Lung (tissue), 12 donors: ENCODE results near the gene GDF7. TPM values are rescaled to one million over a fixed set of nuclear protein-coding genes. Genes with fewer than 3 reads are reported as not detected.

ENCODE experiments used
- ATAC-seq: fragments of 200-7000 bp; cut with Tn5 transposase; one replicate; pipeline ENCODE4 v1.9.1; 2020; ENCODE audit warnings: moderate number of reproducible peaks; ENCODE audit not compliant: insufficient read depth, low FRiP score
- DNase-seq, 3 donors: peaks; one replicate each; pipeline ENCODE4 v3.0.0-alpha.2; 2013 to 2017
- H3K27ac ChIP-seq, 2 donors: one replicate each; pipeline ENCODE4 v1.5.1; 2013; ENCODE audit warnings: mild to moderate bottlenecking in 2 of 2, moderate library complexity in 2 of 2, control low read depth in 1 of 2, inconsistent platforms in 1 of 2, low read depth in 1 of 2, low read length in 1 of 2
- H3K27me3 ChIP-seq, 3 donors: one replicate each; pipeline ENCODE4 v1.5.1; 2013; ENCODE audit warnings: low read length in 2 of 3; ENCODE audit not compliant: control insufficient read depth in 3 of 3, insufficient read depth in 3 of 3
- H3K36me3 ChIP-seq, 4 donors: one replicate each; pipeline ENCODE4 v1.5.1; 2013; ENCODE audit warnings: low read length in 4 of 4, mild to moderate bottlenecking in 1 of 4, moderate library complexity in 1 of 4; ENCODE audit not compliant: control insufficient read depth in 4 of 4, insufficient read depth in 4 of 4
- H3K4me1 ChIP-seq, 5 donors: one replicate each; pipeline ENCODE4 v1.5.1; 2013; ENCODE audit warnings: low read length in 5 of 5, mild to moderate bottlenecking in 2 of 5, moderate library complexity in 1 of 5; ENCODE audit not compliant: control insufficient read depth in 5 of 5, insufficient read depth in 5 of 5
- H3K4me3 ChIP-seq: one replicate; pipeline ENCODE4 v1.5.1; 2013; ENCODE audit warnings: mild to moderate bottlenecking, control low read depth, moderate library complexity
- H3K9ac ChIP-seq, 2 donors: one replicate each; pipeline ENCODE4 v1.5.1; 2013; ENCODE audit warnings: low read length in 2 of 2, control low read depth in 1 of 2; ENCODE audit not compliant: insufficient read depth in 1 of 2
- H3K9me3 ChIP-seq, 4 donors: one replicate each; pipeline ENCODE4 v1.5.1; 2013; ENCODE audit warnings: low read length in 3 of 4, mild to moderate bottlenecking in 1 of 4, moderate library complexity in 1 of 4; ENCODE audit not compliant: control insufficient read depth in 4 of 4, insufficient read depth in 3 of 4
- CTCF ChIP-seq: IDR thresholded peaks from 2 replicates; pipeline ENCODE4 v1.5.1; 2012; ENCODE audit warnings: mild to moderate bottlenecking; ENCODE audit errors: control extremely low read depth, extremely low read depth
- WGBS, 2 donors: extraction: QIAGEN DNeasy Blood & Tissue Kit; methylation state at CpG; one replicate each; pipeline ENCODE4 v1.1.7; 2013; 5-methylcytosine and 5-hydroxymethylcytosine counted together
- polyA plus RNA-seq, 2 donors: library from polyadenylated mRNA; stranded (reverse); fragments of 200-250 nt; gene quantifications; one replicate each; pipeline ENCODE4 v1.2.1, GENCODE V29; 2013
- total RNA-seq, 2 donors: library from RNA; depleted of rRNA in 1 of 2; stranded (reverse); fragments of >200 nt in 1 of 2; gene quantifications; one replicate each; pipeline ENCODE4 v1.2.1, GENCODE V29; 2014 to 2021
- donor health status: control.
- donor health status: control.
- donor health status: Bipolar disorder and iron deficiency.
- donor health status: healthy.
- donor health status: DM: yes; HTN: yes; CAD: no.

GDF7 gene
- total and polyA plus RNA-seq, 4 donors: 0.10 to 0.54 (median 0.31) TPM

DNA sequence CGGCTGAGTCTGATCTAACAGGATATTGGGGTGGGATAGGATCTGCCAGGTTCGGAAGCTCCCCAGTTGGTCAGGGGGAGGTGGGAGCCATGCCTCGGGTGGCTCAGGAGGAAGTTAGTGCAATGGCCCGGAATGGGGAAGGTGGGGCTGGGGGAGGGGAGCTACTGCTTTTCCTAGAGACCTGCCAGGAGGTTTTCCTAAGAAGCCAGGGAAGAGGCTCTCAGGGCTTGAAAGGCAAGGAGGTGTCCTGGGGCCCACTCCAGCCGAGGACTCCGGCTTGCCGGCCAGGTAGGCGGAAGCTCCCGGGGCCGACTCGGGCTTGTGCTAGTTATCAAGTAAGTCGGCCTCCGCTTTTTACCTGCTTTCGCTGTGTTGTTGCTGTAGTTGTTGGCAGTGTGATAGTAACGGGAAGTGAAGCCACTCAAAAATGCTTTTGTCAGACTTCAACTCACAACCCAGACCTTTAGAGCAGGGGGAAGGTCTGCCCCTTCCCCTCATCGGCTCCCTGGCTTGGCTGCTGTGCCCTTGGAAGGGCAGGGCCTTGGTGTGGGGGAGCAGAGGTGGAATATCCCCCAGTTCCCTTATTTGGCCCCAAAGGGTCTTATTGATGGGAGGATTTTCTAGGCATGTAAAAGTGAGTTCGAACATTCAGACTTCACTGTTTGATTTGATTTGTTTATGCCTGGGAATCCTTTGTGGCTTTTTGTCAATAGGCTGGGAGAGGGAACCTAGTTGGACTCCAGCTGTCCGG, 5.4 kb downstream of the GDF7 start:
- ATAC-seq: no peak
- DNase-seq: no peak
- peaks cover 0 to 2% (median 0%) of the 10 kb centered on the region in 4 donors for H3K9me3 ChIP-seq
- H3K9ac ChIP-seq: no peak overlapping the region
- H3K27ac ChIP-seq: no peak overlapping the region
- no peak for TF ChIP-seq CTCF
- H3K36me3 ChIP-seq: no peaks in the 10 kb centered on the region
- H3K27me3 ChIP-seq: peaks cover 0 to 71% (median 68%) of the 10 kb centered on the region in 3 donors
- 47% methylated on average over 18 of the region's 18 CpGs for WGBS, 2 donors
- H3K4me1 ChIP-seq: peaks cover 0 to 15% (median 0%) of the 10 kb centered on the region in 5 donors
- no peak overlapping the region for H3K4me3 ChIP-seq

GRCh38 chr2:20673686-20674308, 6.9 kb downstream of the GDF7 start:
- ATAC-seq (no peak), DNase-seq (no peak)
- WGBS, 2 donors: 77 to 83% methylated on average over 5 of the region's 5 CpGs
- H3K4me1 ChIP-seq: peaks cover 0 to 15% (median 0%) of the 10 kb centered on the region in 5 donors
- no peak overlapping the region for H3K4me3 ChIP-seq
- no peak overlapping the region for H3K27ac ChIP-seq
- H3K27me3 ChIP-seq: peaks cover 0 to 57% (median 54%) of the 10 kb centered on the region in 3 donors
- no peak overlapping the region for H3K9ac ChIP-seq
- no peak for TF ChIP-seq CTCF
- no peaks in the 10 kb centered on the region for H3K36me3 ChIP-seq
- H3K9me3 ChIP-seq: peaks cover 0 to 2% (median 0%) of the 10 kb centered on the region in 4 donors

- no peak for TF ChIP-seq CTCF
- H3K4me3 ChIP-seq: no peak overlapping the region
- ATAC-seq (no peak), DNase-seq (no peak)
- H3K4me1 ChIP-seq: peaks cover 0 to 15% (median 0%) of the 10 kb centered on the region in 5 donors
- H3K36me3 ChIP-seq: peaks cover 0 to 3% (median under 1%) of the 10 kb centered on the region in 4 donors
- 74 to 86% methylated on average over 11 of the region's 11 CpGs for WGBS, 2 donors
- H3K9ac ChIP-seq: no peak overlapping the region
- H3K9me3 ChIP-seq: peaks cover 0 to 2% (median 0%) of the 10 kb centered on the region in 4 donors
- peaks cover 0 to 51% (median 48%) of the 10 kb centered on the region in 3 donors for H3K27me3 ChIP-seq
- H3K27ac ChIP-seq: no peak overlapping the region
Measured at GRCh38 chr2:20674309-20674965, 7.5 kb downstream of the GDF7 start.
